T1000 (cell line): ENCODE measurements around the gene SHISA9.

Source experiments
- DNase-seq: peaks from one replicate; lab custom pipeline; 2025; ENCODE audit warnings: mixed read lengths; lab: John Stamatoyannopoulos, UW

Gene SHISA9

DNA sequence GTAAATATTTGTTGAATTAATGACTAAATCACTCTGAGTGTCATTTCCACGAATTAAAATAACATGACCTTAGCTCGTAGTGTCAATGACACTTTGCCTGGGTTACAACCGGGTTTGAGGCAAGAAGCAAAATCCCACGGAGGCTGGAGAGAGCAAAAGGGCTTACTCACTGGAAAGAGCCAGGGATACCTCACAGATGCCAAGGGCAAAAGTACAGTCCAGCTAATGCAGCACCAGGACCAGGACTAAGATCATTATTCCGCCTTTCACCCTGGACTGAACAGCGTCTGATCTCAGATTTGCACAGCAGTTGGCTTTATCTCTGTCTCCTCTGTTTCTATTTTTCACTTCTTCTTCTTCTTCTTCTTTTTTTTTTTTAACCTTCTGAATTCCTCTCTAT, 175.5 kb downstream of the SHISA9 start:
- DNase-seq: no peak

DNA sequence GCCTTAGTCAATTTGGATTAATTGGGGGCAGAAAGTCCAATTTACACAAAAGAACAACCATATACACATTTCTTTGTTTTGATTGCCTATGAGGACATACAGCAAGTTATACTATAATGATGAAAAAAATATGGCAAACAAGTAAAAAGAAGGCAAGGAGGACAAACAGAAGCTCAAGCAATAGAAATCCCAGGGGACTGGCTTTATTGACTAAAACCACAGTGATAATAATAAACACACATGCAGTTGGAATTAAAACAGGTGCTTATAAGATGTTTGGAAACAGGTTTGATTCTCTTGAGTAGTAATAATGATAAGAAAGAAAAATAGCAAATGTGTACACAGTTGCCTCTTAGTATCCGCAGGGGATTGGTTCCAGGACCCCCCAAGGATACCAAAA, 176.4 kb downstream of the SHISA9 start:
- no peak for DNase-seq

DNA sequence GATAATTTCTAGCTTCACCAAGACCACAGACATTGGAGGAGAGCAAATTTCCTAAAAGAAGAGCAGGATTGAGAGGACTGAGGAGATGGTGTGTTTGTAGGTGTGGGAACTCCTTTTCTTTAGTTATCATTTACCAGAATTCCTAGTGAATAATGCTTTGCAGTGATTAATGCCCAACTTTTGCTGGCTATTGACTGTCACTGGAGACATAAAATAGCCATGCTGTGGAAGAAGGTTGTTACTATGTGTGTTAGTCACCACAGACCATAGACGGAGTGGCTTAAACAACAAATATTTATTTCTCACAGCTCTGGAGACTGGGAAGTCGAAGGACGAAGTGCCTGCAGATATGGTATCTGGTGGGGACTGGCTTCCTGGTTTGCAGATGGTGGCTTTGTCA, 179.1 kb downstream of the SHISA9 start:
- no peak for DNase-seq

DNA sequence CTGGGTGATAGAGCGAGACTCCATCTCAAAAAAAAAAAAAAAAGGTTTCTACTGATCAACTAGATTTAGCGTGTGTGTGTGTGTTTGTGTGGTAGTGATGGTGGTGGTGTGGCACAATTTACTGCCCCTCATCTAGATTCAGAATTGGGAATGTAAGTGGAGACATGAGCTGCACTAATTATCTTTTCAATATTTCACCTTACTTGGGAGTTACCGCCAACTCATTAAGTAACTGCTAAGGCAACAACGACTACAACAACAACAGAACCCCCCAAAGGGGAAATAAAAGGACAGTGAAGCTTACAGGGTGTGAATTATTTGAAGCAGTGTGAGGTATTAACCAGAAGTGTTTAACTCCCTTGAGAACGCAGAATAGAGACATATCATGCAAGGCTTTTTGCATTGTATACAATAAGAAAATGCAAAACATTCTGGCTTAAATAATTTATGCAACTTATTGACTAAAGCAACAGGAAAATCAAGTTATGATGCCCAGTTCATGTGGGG, 180.5 kb downstream of the SHISA9 start:
- no peak for DNase-seq

DNA sequence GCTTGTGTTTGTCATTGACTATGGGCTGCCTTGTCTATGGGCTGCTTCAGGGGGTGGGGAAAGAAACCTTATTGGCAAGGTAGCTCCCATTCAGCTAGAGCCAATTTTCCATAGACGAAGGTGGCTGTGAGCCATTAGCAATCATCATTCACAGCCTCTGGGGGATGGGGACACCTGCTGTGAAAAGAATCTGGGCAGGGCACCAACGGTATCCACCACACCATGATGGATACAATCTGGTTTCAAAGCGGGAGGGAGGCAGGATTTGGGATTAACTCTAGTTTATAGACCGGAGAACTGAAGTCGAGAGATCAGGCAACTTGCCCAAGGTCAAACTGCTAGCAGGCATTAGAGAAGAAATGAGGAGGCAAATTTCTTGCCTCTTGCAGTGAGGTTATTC, 182.3 kb downstream of the SHISA9 start:
- DNase-seq: no peak

DNA sequence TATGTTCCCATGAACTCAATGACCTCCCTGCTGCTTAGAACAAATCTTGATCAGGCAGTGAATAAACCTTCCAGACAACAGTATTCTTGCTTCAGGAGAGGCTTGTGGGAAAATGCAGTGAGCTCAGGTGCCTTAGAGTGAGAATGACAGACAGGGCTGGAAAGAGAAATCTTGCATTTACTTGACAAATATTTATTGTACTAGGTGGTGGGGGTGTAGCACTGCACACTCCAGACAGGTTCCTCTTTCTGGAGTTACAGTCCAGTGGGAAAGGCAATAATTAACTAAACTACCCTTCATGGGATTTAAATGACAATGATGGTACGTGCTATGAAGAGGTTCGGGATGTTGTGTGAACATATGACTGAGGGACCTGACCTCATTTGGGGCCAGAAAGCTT, 182.9 kb downstream of the SHISA9 start:
- DNase-seq: no peak

DNA sequence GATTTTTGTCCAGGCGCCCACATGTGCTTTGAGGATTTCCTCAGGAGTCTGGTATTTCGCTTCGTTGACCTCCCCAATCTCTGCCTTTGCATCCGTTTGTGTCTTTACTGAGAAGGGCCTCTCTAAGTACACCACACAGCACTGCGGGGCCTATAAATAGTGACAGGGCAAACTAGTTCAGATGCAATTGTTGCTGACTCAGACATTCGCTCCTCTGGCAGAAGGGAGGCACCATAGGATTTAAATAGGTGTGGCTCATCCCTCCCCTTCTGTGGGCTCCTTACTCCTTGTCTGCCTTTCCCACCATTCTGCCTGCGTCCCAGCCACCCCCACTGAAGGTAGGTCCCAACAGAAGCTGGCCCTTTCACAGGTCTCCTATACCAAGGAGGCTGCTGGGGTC, 192.3 kb downstream of the SHISA9 start:
- no peak for DNase-seq

DNA sequence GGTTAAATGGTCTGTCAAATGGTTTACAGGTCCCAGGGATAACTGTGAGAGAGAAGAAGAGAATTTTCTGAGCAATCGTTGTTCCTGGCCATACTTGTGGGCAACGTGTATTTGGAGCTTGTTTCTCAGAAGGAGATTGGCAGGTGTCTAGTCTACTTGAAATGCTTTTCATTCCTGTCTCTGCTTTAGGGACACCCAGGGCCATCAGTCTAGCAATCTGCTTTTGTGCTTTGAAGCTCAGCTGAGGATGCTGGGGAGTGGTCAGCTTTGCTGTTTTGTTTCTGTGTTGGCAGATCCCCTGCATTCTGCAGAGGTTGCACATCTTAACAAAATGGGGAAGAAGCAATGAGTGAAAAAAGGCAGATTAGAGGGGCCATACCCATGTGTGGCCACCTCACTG, 193.7 kb downstream of the SHISA9 start:
- no peak for DNase-seq

DNA sequence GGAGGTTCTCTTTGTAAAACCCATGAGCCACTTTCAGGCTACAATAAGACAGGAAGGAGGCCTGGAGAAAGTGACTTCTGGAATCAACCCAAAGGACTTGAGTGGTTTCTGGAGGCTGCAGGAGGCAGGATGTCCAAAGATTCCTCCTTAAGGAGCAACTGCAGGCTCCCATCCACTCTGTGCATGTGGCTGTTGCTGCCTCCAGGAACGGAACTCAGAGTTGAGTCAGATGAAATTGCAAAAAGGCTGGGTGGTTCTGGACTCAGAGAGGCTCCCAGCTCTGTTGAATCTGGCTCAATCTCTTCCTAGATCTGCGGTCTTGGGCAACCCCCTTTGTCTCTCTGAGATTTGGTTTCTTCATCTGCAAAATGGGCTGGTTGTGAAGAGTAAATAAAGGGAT, 197.1 kb downstream of the SHISA9 start:
- no peak for DNase-seq

DNA sequence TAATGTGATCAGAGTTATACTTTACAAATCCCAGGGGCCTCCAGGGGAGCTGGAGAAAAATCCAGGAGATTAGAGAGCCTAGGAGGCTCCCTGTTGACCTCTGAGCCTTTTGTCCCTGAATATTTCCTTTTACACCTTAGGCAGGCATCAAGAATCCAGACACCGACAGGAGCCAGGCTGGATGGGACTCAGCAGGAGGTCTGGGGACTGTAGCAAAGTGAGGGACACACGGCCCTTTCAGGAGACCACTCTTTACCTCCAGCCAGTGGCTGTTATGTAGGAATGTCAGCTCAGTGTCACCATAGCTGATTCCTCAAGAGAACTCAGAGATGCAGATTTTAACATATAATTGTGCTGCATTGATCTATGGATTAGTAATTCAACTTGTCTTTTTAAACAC, 198.4 kb downstream of the SHISA9 start:
- DNase-seq: no peak

DNA sequence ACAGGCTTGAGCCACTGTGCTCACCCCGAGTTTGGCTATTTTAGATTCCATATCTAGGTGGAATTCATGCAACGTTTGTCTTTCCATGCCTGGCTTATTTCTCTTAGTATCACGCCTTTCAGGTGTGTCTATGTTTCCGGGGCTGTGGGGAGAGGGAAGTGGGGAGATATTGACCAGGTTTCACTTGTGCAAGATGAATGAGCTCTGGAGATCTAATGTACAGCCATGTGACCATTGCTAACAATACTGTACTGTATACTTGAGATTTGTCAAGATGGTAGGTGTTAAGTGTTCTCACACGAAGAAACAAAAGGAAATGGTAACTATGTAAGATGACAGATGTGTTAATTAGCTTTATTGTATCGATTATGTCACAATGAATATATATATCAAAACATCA, 199.6 kb downstream of the SHISA9 start:
- DNase-seq: no peak

DNA sequence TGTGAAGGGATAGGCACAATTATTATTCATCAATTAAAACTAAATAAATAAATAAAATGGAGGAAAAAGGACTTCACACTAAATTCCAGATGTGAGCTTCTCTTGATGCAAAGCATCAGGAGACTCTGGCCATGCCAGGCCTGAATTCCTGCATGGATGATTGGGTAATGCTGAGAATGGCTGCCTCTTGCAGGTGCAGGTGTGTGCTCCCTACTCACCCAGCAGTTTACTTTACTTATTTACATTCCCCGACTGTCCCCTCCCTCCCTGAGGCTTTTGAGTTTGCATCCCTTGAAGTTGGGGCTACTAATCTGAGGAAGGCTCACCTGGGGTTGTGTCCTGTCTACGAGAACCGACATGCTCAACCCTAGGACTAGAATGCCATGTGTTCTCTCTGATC, 200.4 kb downstream of the SHISA9 start:
- no peak for DNase-seq

DNA sequence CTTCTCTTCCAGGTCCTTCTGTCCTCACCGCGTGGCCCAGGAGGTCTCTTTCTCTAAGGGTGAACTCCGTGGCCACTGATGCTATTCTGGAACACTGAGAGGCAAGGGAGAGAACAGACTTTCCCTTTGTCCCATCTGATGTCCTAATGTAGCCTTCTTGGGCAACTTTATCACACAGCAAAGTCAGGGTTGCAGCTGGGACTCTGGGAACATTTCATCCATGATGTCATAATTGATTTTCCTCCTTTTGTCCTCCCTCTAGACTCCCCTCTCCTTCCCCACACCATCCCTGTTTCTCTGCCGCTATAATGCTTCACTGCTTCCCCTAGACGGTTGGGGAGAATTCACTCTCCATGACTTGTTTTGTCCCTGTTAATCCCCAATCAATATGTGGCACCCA, 201.0 kb downstream of the SHISA9 start:
- DNase-seq: no peak

DNA sequence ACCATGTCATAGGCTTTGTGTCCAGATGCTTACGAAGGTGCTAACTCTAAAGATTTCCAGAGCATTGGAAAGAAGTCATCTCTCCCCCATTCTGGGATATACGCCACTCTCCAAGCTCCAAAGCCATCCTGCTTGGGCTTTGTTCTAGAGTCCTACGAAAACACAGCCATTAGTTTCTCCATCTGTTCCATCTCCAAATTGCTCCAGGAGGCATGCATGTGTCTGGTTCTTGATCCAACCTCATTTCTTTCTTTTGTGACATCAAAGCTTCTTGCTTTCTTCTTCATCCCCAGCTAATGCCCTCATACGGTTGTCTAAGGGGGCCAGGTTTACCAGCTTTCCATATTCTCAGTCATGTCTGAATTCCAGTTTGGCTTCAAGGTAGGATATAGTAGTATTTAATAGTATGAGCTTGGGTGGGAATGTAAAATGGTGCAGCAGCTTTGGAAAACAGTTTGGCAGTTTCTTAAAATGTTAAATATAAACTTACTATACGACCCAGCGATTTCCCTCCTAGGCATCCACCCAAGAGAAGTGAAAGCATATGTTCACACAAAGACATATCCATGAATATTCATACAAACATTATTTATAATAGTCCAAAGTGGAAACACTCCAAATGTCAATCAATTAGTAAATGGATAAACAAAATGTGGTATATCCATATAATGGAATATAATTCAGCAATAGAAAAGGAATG, 202.6 kb downstream of the SHISA9 start:
- no peak for DNase-seq

DNA sequence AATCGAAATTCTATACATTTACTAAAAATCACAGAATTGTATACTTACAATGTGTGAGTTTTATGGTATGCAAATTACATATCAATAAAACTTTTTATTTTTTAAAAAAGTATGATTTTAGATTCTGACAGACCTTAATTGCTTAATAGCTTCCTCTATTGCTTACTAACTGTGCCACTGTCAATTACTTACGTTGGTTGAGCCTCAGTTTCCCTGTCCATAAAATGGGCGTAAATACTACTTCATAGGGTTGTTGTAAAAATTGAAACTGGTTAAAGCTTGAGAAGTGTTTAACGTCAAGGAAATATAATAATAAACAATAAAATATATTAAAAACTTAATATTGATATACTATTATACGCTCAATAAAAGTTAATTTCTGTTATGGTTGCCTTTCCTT, 203.4 kb downstream of the SHISA9 start:
- DNase-seq: no peak

DNA sequence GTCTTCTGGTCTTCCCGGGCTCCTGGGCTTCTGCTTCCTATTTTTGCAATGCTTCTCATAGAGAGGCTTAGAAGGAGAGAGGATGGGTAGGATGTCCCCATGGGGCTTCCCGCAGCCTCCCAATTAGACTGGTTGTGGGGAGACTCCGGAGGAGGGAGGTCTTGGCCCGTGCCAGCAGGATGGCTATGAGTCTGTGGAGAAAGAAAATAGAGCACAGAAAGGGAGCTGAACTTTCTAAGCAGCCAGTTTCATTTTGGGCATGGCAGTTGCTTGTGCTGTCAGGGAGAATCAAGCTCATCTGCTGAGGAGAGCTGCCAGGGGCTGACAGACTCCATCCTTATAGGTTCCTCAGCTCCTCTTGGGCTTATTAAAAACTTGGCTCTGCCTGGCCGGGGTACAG, 204.0 kb downstream of the SHISA9 start:
- no peak for DNase-seq

DNA sequence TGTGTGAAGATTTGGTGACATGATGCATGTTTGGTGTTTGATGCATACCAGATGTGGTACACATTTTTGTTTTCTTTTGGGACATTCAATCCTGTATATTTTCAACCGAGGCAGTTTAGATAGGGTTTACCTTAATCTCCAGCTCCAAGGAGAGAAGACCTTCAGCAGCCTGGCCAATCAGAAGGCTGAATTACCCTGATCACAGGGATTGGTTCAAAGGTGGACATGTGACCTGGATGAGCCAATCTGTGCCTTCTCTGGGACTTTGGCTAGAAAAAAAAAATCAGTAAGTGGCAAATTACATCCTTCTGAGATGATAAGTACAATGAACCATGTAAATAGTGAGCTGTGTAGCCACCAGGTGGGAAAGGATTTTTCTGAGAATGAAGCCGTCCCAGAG, 205.1 kb downstream of the SHISA9 start:
- DNase-seq: no peak

DNA sequence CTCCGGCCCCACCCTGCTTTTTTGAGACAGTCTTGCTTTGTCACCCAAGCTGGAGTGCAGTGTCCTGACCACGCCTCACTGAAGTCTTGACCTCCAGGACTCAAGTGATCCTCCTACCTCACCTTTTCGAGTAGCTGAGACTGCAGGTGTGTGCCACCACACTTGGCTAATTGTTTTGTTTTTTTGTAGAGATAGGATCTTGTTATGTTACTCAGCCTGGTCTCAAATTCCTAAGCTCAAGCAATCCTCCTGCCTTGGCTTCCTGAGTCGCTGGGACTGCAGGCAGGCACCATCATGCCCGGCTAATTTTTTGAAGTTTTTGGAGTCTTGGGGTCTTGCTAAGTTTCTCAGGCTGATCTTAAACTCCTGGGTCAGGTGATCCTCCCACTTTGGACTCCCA, 206.7 kb downstream of the SHISA9 start:
- no peak for DNase-seq

DNA sequence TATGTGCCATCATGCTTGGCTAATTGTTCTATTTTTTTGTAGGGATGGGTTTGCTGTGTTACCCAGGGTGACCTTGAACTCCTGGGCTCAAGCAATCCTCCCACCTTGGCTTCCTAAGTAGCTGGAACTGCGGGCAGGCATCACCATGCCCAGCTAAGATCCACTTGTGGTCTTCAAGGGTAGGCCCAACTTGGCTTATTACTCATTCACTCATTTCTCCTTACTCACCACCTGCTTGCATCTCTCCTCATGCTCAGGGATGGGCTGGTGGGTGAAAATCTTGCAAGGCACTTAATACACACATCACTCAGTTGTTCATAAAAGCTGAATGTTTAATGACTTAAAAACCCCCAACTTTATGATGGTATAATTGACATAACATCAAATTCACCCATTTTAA, 207.8 kb downstream of the SHISA9 start:
- DNase-seq: no peak

DNA sequence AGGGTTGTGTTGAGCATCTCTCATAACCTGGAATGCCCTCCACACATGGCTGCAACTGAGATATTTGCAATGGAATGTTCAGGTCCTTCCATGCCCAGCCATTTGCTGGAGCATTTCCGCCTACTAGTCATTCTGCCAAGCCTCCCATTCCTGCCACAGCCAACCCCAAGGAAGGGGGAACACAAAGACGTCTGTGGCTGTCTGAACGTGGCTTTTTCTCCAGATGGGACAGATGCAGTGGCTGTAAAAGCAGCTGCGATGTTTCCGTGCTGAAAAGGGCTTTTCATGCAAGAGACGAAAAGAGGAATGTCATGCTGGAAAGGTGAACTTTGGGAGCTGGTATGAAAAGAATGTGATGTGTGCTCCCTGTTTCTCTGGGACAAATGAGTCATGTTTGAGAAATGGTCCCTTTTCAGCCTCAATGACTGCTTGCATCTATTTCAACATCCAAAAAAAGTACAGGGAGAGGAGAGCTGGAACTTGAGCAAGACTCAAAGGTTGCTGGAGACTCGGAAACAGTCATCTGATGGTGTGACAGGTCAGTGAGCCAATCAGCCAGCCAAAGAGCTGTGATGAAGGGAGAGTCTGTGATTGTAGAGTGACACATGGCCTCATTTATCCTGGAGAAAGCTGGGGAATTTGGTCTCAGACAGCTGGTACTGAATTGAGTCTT, 208.9 kb downstream of the SHISA9 start:
- DNase-seq: no peak

DNA sequence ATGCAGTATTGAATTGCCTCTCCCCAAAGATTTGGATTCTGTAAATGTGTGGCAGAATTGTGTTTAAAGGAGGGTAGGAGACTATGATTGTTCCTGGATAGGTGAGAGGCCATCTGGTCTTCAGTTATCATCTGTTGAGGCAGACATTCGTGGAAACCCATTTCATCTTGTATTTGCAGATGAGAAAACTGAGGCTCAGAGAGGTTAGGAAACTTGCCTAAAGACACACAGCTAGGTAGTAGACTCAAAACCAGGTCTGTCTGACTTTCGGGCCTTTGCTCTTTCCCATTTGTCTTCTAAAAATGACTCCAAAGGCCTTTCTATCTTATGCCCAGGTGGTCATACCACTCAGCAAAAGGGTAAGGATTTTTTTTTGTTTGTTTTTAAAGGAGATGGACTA, 210.3 kb downstream of the SHISA9 start:
- no peak for DNase-seq

DNA sequence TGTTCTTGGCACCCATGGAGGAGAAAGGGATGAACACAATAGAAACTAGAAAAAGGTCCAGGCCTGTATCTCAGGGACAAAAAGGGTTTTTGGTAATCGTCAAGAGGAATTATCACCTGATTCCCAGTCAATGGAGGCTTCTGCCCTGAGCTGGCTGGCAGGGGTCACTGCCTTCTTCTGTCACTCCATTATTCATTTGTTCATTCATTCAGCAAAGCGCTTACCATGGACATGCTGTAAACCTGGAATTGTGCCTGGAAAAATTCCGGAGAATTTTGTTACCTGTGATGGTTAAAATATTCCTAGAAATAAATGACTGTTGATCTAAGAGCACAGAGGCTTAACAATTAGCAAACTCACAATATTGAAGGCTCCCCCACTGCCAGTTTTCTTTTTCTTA, 212.3 kb downstream of the SHISA9 start:
- DNase-seq: no peak

DNA sequence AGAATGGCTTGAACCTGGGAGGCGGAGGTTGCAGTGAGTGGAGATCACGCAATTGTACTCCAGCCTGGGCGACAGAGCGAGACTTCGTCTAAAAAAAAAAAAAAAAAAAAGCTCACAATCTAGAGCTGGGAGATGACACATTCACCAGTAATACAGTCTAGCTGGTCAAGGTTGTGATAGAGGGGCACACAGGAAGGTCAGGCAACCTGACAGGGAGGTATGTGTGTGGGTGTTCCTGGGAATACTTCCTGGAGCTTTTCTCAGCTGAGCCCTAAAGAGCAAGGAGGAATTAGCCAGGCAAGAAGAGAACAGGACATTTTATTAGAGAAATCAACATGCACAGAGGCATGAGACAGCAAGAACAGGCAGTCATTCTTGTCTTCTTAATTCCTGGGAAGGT, 216.7 kb downstream of the SHISA9 start:
- no peak for DNase-seq

DNA sequence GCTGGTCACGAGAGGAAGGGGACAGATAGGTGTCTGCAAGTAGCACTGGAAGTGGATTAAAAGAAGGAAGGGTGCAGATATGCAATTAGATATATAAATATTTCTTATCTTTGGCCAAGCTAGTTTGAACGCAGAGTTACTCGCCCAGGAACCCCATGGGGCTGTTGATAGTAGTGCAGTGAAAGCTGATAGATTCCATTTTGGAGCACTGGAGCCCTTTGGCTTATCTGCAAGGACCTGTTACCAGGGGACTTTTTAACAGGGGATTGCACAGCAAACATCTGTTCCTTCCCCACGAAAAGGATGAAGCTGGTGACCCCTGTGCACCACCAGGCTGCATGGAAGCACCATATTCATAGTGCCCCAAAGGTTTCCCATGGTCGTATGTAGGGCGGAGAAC, 218.7 kb downstream of the SHISA9 start:
- DNase-seq: no peak
